Measurements from ENCODE around the gene WFDC5.

- TF ChIP-seq TEAD4 (IDR thresholded peaks at IDR 0.05) (no peak), TCF12 (IDR thresholded peaks at IDR 0.05; ENCODE audit: low read depth) (no peak), TAF1 (IDR thresholded peaks at IDR 0.05; ENCODE audit: low read depth) (no peak), CREB1 (IDR thresholded peaks at IDR 0.05; ENCODE audit: low read depth) (no peak), FOXM1 (IDR thresholded peaks at IDR 0.05; ENCODE audit: borderline replicate concordance, low read depth) (no peak), EP300 (IDR thresholded peaks at IDR 0.05; ENCODE audit: borderline replicate concordance) (no peak)
- TF ChIP-seq, protein P1, sequence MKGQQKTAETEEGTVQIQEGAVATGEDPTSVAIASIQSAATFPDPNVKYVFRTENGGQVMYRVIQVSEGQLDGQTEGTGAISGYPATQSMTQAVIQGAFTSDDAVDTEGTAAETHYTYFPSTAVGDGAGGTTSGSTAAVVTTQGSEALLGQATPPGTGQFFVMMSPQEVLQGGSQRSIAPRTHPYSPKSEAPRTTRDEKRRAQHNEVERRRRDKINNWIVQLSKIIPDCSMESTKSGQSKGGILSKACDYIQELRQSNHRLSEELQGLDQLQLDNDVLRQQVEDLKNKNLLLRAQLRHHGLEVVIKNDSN (IDR thresholded peaks at IDR 0.05) = no peak
Observed at GRCh38 chr20:45101333-45101850, 13.6 kb downstream of the WFDC5 start.

Measured in Ishikawa (cell line).